ENCODE results near the gene GSS.

DNA sequence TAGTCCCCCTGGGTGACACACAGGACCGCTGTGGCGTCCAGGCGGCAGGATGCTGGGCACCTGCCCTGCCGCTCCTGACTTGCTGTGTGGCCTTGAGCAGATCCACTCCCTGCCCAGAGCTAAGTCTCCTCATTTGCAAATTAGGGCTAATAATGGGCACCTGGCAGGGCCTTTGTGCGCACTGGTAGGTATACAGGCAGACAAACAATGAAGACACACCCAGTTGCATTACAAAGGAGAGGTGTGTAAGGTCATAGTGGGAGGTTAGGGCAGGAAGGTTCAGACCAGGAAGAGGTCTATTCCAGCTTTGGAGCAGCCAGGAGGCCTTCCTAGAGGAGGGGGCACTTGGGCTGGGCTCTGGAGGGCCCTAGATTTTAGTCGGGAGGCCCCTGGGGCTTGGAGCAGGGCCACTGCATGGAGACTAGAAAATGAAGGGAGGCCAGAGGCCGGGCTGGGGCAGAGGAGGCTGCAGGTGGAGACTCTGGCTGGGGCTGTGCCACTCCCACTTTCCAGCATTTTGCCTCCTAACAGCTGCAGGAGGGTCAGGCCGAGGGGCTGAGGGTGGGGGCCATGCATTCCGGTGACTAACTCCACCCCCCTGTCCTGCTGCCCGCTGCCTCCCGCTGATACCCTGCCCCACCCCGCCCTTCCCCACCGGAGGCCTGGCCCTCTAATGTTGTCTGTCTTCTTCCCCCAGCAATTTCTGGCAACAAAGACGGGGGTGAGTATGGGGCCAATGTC is 28.6 kb upstream of the GSS start:
- no peak for TF ChIP-seq POLR2A (IDR thresholded peaks at IDR 0.05; ENCODE audit: low read length)
- TF ChIP-seq GATA1 (IDR thresholded peaks at IDR 0.05; ENCODE audit: low read depth, low read length): no peak

Data from erythroblast (primary cell).